DMS 273 treated with DMSO at 0.1 percent for 48 hours (cell line): ENCODE data around the gene ATP4B.
A peak's percentile ranks its signal among the peaks of the same experiment; 100 is the strongest.

Experiments used
- DNase-seq: peaks from one replicate; lab custom pipeline; 2025; lab: John Stamatoyannopoulos, UW

The ATP4B gene

GRCh38 chr13:113656003-113656588, 1.9 kb downstream of the ATP4B start:
- no peak for DNase-seq

- DNase-seq: no peak
Observed at GRCh38 chr13:113655346-113656002, 2.5 kb downstream of the ATP4B start.

- no peak for DNase-seq
Observed at GRCh38 chr13:113654591-113655345, 3.2 kb downstream of the ATP4B start.

GRCh38 chr13:113654175-113654560, 3.8 kb downstream of the ATP4B start:
- DNase-seq: no peak

- no peak for DNase-seq
Observed at GRCh38 chr13:113653264-113654174, 4.5 kb downstream of the ATP4B start.

- no peak for DNase-seq
Observed at GRCh38 chr13:113652404-113653263, 5.4 kb downstream of the ATP4B start.

GRCh38 chr13:113651511-113652403, 6.2 kb downstream of the ATP4B start:
- DNase-seq: no peak

GRCh38 chr13:113650731-113651148, 7.3 kb downstream of the ATP4B start:
- DNase-seq: no peak

- DNase-seq: no peak
Observed at GRCh38 chr13:113650275-113650674, 7.7 kb downstream of the ATP4B start.

GRCh38 chr13:113649212-113649611, 8.8 kb downstream of the ATP4B start:
- DNase-seq: no peak

- no peak for DNase-seq
Observed at GRCh38 chr13:113648216-113648610, 9.8 kb downstream of the ATP4B start.

GRCh38 chr13:113647351-113648215, 10.4 kb downstream of the ATP4B start:
- peak; percentile 26 for DNase-seq

GRCh38 chr13:113646921-113647340, 11.1 kb downstream of the ATP4B start:
- no peak for DNase-seq

GRCh38 chr13:113646376-113646775, 11.6 kb downstream of the ATP4B start:
- no peak for DNase-seq

- no peak for DNase-seq
Observed at GRCh38 chr13:113645329-113645728, 12.7 kb downstream of the ATP4B start.

- no peak for DNase-seq
Observed at GRCh38 chr13:113644800-113645199, 13.2 kb downstream of the ATP4B start.

GRCh38 chr13:113643593-113643992, 14.4 kb downstream of the ATP4B start:
- DNase-seq: no peak

GRCh38 chr13:113642563-113642962, 15.4 kb downstream of the ATP4B start:
- DNase-seq: no peak

GRCh38 chr13:113641426-113641825, 16.6 kb downstream of the ATP4B start:
- no peak for DNase-seq
